ENCODE data around the gene HARS2. TPM values are rescaled to one million over a fixed set of nuclear protein-coding genes. Genes with fewer than 3 reads are reported as not detected.

HARS2 gene
- polyA plus RNA-seq, 3 donors = 12.0 to 14.5 (median 12.1) TPM

Other genes with a start within 250 kb of the HARS2 start
- 10 to 100 TPM; 32.4 to 75.8 (median 40.6) TPM for gene EIF4EBP3, start 143.8 kb upstream of the HARS2 start, polyA plus RNA-seq
- gene SRA1, start 134.0 kb upstream of the HARS2 start, polyA plus RNA-seq = 10 to 100 TPM in 2 of 3 donors, 1 to 10 TPM in 1; 9.6 to 33.1 (median 30.2) TPM
- 10 to 100 TPM; 18.5 to 24.3 (median 22.2) TPM for gene APBB3, start 126.9 kb upstream of the HARS2 start, polyA plus RNA-seq
- gene SLC35A4, start 126.6 kb upstream of the HARS2 start, polyA plus RNA-seq = 10 to 100 TPM; 31.2 to 65.9 (median 43.5) TPM
- gene CD14, start 58.3 kb upstream of the HARS2 start, polyA plus RNA-seq = 100 to 1,000 TPM in 1 of 3 donors, 10 to 100 TPM in 2; 14.1 to 162 (median 73.4) TPM
- 10 to 100 TPM; 12.6 to 18.7 (median 17.5) TPM for gene TMCO6, start 52.0 kb upstream of the HARS2 start, polyA plus RNA-seq
- gene NDUFA2, start 43.8 kb upstream of the HARS2 start, polyA plus RNA-seq = 100 to 1,000 TPM in 2 of 3 donors, 10 to 100 TPM in 1; 89.9 to 200 (median 187) TPM
- 10 to 100 TPM; 39.8 to 70.2 (median 65.8) TPM for gene IK, start 43.6 kb upstream of the HARS2 start, polyA plus RNA-seq
- gene WDR55, start 26.6 kb upstream of the HARS2 start, polyA plus RNA-seq = 10 to 100 TPM; 12.1 to 16.9 (median 15.7) TPM
- 1 to 10 TPM in 1 of 3 donors, under 1 TPM in 2; 0.68 to 1.4 (median 0.79) TPM for gene DND1, start 17.9 kb upstream of the HARS2 start, polyA plus RNA-seq
- 10 to 100 TPM; 34.8 to 46.7 (median 44.6) TPM for gene HARS1, start 85 bp upstream of the HARS2 start, polyA plus RNA-seq
- gene ZMAT2, start 9.0 kb downstream of the HARS2 start, polyA plus RNA-seq = 10 to 100 TPM; 26.8 to 91.7 (median 67.9) TPM
- under 1 TPM in 2 of 3 donors, not detected in 1; 0.03 to 0.11 TPM for gene PCDHA1, start 94.7 kb downstream of the HARS2 start, polyA plus RNA-seq
- under 1 TPM in 2 of 3 donors, not detected in 1; 0.03 to 0.09 TPM for gene PCDHA2, start 103.4 kb downstream of the HARS2 start, polyA plus RNA-seq
- gene PCDHA3, start 109.6 kb downstream of the HARS2 start, polyA plus RNA-seq = under 1 TPM; 0.11 to 0.52 (median 0.12) TPM
- gene PCDHA4, start 115.6 kb downstream of the HARS2 start, polyA plus RNA-seq = 1 to 10 TPM in 1 of 3 donors, under 1 TPM in 2; under 0.01 to 1.7 (median 0.04) TPM
- gene PCDHA5, start 130.2 kb downstream of the HARS2 start, polyA plus RNA-seq = under 1 TPM; 0.06 to 0.13 (median 0.11) TPM
- under 1 TPM in 2 of 3 donors, not detected in 1; 0.10 to 0.49 TPM for gene PCDHA6, start 136.5 kb downstream of the HARS2 start, polyA plus RNA-seq
- under 1 TPM; 0.10 to 0.22 (median 0.14) TPM for gene PCDHA7, start 142.8 kb downstream of the HARS2 start, polyA plus RNA-seq
- under 1 TPM in 2 of 3 donors, not detected in 1; 0.01 to 0.07 TPM for gene PCDHA8, start 149.7 kb downstream of the HARS2 start, polyA plus RNA-seq
- under 1 TPM in 1 of 3 donors, not detected in 2; 0.02 TPM for gene PCDHA9, start 156.9 kb downstream of the HARS2 start, polyA plus RNA-seq
- gene PCDHA10, start 164.4 kb downstream of the HARS2 start, polyA plus RNA-seq = under 1 TPM in 2 of 3 donors, not detected in 1; 0.11 to 0.17 TPM
- under 1 TPM in 2 of 3 donors, not detected in 1; 0.03 to 0.15 TPM for gene PCDHA11, start 177.5 kb downstream of the HARS2 start, polyA plus RNA-seq
- gene PCDHA12, start 183.9 kb downstream of the HARS2 start, polyA plus RNA-seq = under 1 TPM in 2 of 3 donors, not detected in 1; 0.03 to 0.21 TPM
- gene PCDHA13, start 190.7 kb downstream of the HARS2 start, polyA plus RNA-seq = under 1 TPM; 0.11 to 0.25 (median 0.16) TPM
- under 1 TPM in 2 of 3 donors, not detected in 1; 0.03 to 0.28 TPM for gene PCDHAC1, start 234.8 kb downstream of the HARS2 start, polyA plus RNA-seq